HUES48 (cell line): ENCODE measurements around the gene GAS7.
A peak's percentile ranks its signal among the peaks of the same experiment; 100 is the strongest.

Experiments
- H3K27ac ChIP-seq: one replicate; pipeline ENCODE4 v1.7.0; 2013; ENCODE audit warnings: low read depth, low read length, inconsistent platforms
- H3K27me3 ChIP-seq: 2 replicates; pipeline ENCODE4 v1.6.1; 2013; ENCODE audit warnings: mild to moderate bottlenecking, low read length; ENCODE audit not compliant: control insufficient read depth, insufficient read depth
- H3K36me3 ChIP-seq: 2 replicates; pipeline ENCODE4 v1.6.1; 2013; ENCODE audit warnings: low read length; ENCODE audit not compliant: control insufficient read depth, insufficient read depth
- H3K4me1 ChIP-seq: 2 replicates; pipeline ENCODE4 v1.6.1; 2013; ENCODE audit warnings: mild to moderate bottlenecking, low read length; ENCODE audit not compliant: control insufficient read depth, insufficient read depth
- H3K4me3 ChIP-seq: 2 replicates; pipeline ENCODE4 v1.5.1; 2013; ENCODE audit warnings: mild to moderate bottlenecking, low read depth, low read length
- H3K9ac ChIP-seq: 2 replicates; pipeline ENCODE4 v1.6.1; 2013; ENCODE audit warnings: mild to moderate bottlenecking, low read depth, low read length, moderate library complexity
- H3K9me3 ChIP-seq: 2 replicates; pipeline ENCODE4 v1.6.1; 2013; ENCODE audit warnings: low read length; ENCODE audit not compliant: control insufficient read depth, insufficient read depth

The GAS7 gene

DNA sequence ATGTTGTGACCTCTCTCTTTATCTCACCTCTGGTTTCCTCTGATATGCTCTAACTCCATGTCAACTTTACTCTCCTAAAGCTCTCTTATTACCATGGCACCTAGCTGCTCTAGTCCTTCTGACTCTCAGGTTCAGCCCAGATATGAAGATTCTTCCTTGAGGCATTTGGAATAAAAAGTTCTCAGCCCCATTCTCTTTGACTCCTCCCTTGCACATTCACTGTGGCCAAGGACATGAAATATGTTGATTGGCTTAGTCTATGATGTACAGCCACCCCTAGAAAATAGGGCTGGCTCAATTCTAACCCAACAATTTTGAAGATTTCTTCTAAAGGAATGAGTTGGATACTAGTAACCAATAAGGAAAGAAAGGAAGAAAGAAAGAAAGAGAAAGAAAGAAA lies 20.8 kb upstream of the GAS7 start:
- Histone ChIP-seq H3K36me3 (no peaks in the 10 kb centered on the region), H3K4me1 (peaks cover 8% of the 10 kb centered on the region), H3K4me3 (no peak overlapping the region), H3K9ac (no peak overlapping the region), H3K9me3 (0 out of 2 replicates have a peak, but pooled peaks cover 3% of the 10 kb centered on the region), H3K27me3 (no peaks in the 10 kb centered on the region), H3K27ac (no peak overlapping the region)

- Histone ChIP-seq H3K9ac (no peak overlapping the region), H3K4me1 (peaks cover 8% of the 10 kb centered on the region), H3K9me3 (0 out of 2 replicates have a peak, but pooled peaks cover 2% of the 10 kb centered on the region), H3K27ac (no peak overlapping the region), H3K36me3 (no peaks in the 10 kb centered on the region), H3K4me3 (no peak overlapping the region), H3K27me3 (no peaks in the 10 kb centered on the region)
Measured at GRCh38 chr17:10217916-10218315, 19.5 kb upstream of the GAS7 start.

GRCh38 chr17:10216213-10216938 lies 18.0 kb upstream of the GAS7 start:
- H3K27me3 ChIP-seq: no peaks in the 10 kb centered on the region
- peaks cover 8% of the 10 kb centered on the region for H3K4me1 ChIP-seq
- peak overlapping the region; percentile 48; the same call in 1 of the 2 replicates for H3K9ac ChIP-seq
- H3K36me3 ChIP-seq: no peaks in the 10 kb centered on the region
- H3K9me3 ChIP-seq: no peaks in the 10 kb centered on the region
- H3K27ac ChIP-seq: no peak overlapping the region
- peak overlapping the region; percentile 42; the same call in 1 of the 2 replicates for H3K4me3 ChIP-seq

DNA sequence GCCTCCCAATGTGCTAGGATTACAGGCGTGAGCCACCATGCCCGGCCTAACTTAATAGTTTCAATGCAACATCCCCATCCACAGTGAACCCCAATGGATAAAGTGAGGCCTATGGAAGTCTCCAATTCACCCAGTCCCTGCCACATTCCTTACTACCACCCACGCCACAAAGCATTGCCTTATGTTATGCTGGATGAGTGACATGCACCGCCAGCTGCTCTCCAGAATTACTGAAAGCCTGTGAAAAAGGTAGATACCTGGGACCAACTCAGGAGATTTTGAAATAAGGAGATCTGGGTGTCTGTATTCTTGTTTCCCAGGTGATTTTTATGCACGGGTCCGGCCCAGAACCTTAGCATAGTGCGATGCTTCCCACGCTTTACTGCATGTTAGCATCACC lies 16.9 kb upstream of the GAS7 start:
- Histone ChIP-seq H3K4me3 (no peak overlapping the region), H3K36me3 (no peaks in the 10 kb centered on the region), H3K4me1 (peaks cover 15% of the 10 kb centered on the region), H3K27ac (no peak overlapping the region), H3K27me3 (no peaks in the 10 kb centered on the region), H3K9me3 (no peaks in the 10 kb centered on the region), H3K9ac (no peak overlapping the region)

- Histone ChIP-seq H3K4me3 (no peak overlapping the region), H3K4me1 (peaks cover 26% of the 10 kb centered on the region), H3K36me3 (no peaks in the 10 kb centered on the region), H3K27ac (no peak overlapping the region), H3K9ac (no peak overlapping the region), H3K9me3 (no peaks in the 10 kb centered on the region), H3K27me3 (no peaks in the 10 kb centered on the region)
Measured at GRCh38 chr17:10211666-10212065, 13.3 kb upstream of the GAS7 start.

- Histone ChIP-seq H3K9me3 (peaks cover 10% of the 10 kb centered on the region), H3K4me1 (peaks cover 17% of the 10 kb centered on the region), H3K9ac (no peak overlapping the region), H3K4me3 (no peak overlapping the region), H3K36me3 (no peaks in the 10 kb centered on the region), H3K27ac (peak overlapping the region; percentile 26), H3K27me3 (no peaks in the 10 kb centered on the region)
Measured at GRCh38 chr17:10210151-10210574, 11.8 kb upstream of the GAS7 start.

DNA sequence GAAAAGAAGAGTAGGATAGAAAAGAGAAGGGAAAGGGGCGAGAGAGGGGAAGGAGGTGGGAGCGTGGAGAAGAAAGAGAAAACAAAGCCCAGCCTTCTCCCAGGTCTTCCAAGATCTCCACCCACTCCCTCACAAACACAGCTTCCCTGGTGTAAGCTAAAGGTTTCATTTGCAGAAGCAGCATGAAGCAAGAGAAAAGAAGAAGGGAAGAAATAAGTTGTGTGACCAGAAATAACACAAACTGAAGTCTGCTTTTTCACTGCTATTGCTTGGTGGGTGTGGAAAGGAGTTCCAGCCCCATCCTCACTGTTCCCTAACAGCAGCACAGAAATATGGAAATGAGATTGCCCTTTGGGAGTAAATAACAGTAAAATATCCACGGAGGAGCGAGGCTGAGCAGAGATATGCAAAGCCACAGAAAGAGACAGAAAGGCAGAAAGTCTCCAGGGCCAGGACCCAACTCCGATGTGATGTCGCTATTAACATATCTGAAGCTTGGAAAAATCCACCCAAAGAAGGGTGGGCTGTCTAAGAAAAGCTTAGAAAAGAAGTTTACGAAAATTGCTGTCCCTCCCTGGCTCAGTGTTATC lies 10.3 kb upstream of the GAS7 start:
- no peaks in the 10 kb centered on the region for H3K36me3 ChIP-seq
- H3K4me3 ChIP-seq: no peak overlapping the region
- H3K27ac ChIP-seq: peak overlapping the region; percentile 32
- peaks cover 17% of the 10 kb centered on the region for H3K4me1 ChIP-seq
- H3K9ac ChIP-seq: no peak overlapping the region
- peaks cover 20% of the 10 kb centered on the region for H3K9me3 ChIP-seq
- no peaks in the 10 kb centered on the region for H3K27me3 ChIP-seq

- Histone ChIP-seq H3K4me1 (peaks cover 17% of the 10 kb centered on the region), H3K9ac (no peak overlapping the region), H3K9me3 (peaks cover 20% of the 10 kb centered on the region), H3K27me3 (no peaks in the 10 kb centered on the region), H3K4me3 (no peak overlapping the region), H3K36me3 (no peaks in the 10 kb centered on the region), H3K27ac (no peak overlapping the region)
Measured at GRCh38 chr17:10207153-10207552, 8.7 kb upstream of the GAS7 start.

DNA sequence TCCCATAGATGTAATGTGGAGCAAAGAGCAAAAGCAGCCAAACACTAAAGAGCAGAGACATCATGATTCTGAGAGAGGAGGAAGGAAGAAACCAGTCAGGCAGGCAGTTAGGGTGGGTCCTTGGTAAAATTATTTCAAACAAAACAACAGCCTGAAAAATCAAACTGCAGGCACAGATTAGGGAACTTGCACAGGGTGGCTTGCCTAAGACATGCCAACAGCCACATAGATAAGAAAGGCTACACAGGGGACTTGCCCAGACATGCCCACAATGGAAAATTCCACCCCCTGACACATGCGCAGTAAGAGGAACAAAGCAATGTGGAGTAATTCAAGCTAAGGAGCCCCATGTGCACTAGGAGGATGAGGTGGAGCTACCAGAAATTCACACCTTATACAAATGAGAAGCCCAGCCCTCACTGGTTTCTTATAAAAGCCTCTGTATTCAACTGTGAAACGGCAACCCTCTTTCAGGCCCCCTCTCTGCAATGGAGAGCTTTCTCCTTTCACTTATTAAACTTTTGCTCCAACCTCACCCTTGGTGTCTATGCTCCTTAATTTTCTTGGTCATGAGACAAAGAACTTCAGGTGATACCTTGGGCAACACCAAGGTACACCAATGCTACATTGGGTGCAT lies 7.3 kb upstream of the GAS7 start:
- H3K9me3 ChIP-seq: peaks cover 20% of the 10 kb centered on the region
- H3K27ac ChIP-seq: no peak overlapping the region
- H3K4me3 ChIP-seq: no peak overlapping the region
- no peaks in the 10 kb centered on the region for H3K36me3 ChIP-seq
- H3K4me1 ChIP-seq: peaks cover 15% of the 10 kb centered on the region
- peaks cover 3% of the 10 kb centered on the region; the same call in 1 of the 2 replicates for H3K27me3 ChIP-seq
- H3K9ac ChIP-seq: no peak overlapping the region

GRCh38 chr17:10201680-10202079 lies 3.3 kb upstream of the GAS7 start:
- H3K27ac ChIP-seq: no peak overlapping the region
- no peak overlapping the region for H3K4me3 ChIP-seq
- H3K4me1 ChIP-seq: no peaks in the 10 kb centered on the region
- H3K27me3 ChIP-seq: peaks cover 29% of the 10 kb centered on the region
- no peak overlapping the region for H3K9ac ChIP-seq
- no peaks in the 10 kb centered on the region for H3K36me3 ChIP-seq
- H3K9me3 ChIP-seq: peaks cover 20% of the 10 kb centered on the region

GRCh38 chr17:10200645-10201044 lies 2.2 kb upstream of the GAS7 start:
- Histone ChIP-seq H3K4me1 (no peaks in the 10 kb centered on the region), H3K4me3 (no peak overlapping the region), H3K36me3 (no peaks in the 10 kb centered on the region), H3K27me3 (peaks cover 38% of the 10 kb centered on the region), H3K27ac (no peak overlapping the region), H3K9ac (no peak overlapping the region), H3K9me3 (peaks cover 15% of the 10 kb centered on the region)
